Ishikawa (cell line): ENCODE data around the gene BCKDHA.
A peak's percentile ranks its signal among the peaks of the same experiment; 100 is the strongest.

Experiments
- CEBPB ChIP-seq: IDR thresholded peaks from 2 replicates; pipeline ENCODE4 v1.6.1; 2012
- CREB1 ChIP-seq: IDR thresholded peaks from 2 replicates; pipeline ENCODE4 v1.6.1; 2012; ENCODE audit warnings: low read depth
- EGR1 ChIP-seq: IDR thresholded peaks from 2 replicates; pipeline ENCODE4 v1.6.1; 2012
- EP300 ChIP-seq: IDR thresholded peaks from 2 replicates; pipeline ENCODE4 v1.6.1; 2012; ENCODE audit warnings: borderline replicate concordance
- FOXM1 ChIP-seq: IDR thresholded peaks from 2 replicates; pipeline ENCODE4 v1.6.1; 2012; ENCODE audit warnings: low read depth, borderline replicate concordance
- MAX ChIP-seq: IDR thresholded peaks from 2 replicates; pipeline ENCODE4 v1.6.1; 2012
- NFIC ChIP-seq: IDR thresholded peaks from 2 replicates; pipeline ENCODE4 v1.6.1; 2012
- RAD21 ChIP-seq: IDR thresholded peaks from 2 replicates; pipeline ENCODE4 v1.6.1; 2012; ENCODE audit warnings: low read depth
- REST ChIP-seq: IDR thresholded peaks from 2 replicates; pipeline ENCODE4 v1.6.1; 2012; ENCODE audit warnings: low read depth, mild to moderate bottlenecking
- TAF1 ChIP-seq: IDR thresholded peaks from 2 replicates; pipeline ENCODE4 v1.6.1; 2012; ENCODE audit warnings: low read depth, mild to moderate bottlenecking
- TCF12 ChIP-seq: IDR thresholded peaks from 2 replicates; pipeline ENCODE4 v1.6.1; 2012; ENCODE audit warnings: low read depth
- TEAD4 ChIP-seq: IDR thresholded peaks from 2 replicates; pipeline ENCODE4 v1.6.1; 2012
- USF1 ChIP-seq: IDR thresholded peaks from 2 replicates; pipeline ENCODE4 v1.6.1; 2012
- YY1 ChIP-seq: IDR thresholded peaks from 2 replicates; pipeline ENCODE4 v1.6.1; 2012; ENCODE audit warnings: low read depth
- ZBTB7A ChIP-seq: IDR thresholded peaks from 2 replicates; pipeline ENCODE4 v1.6.1; 2012; ENCODE audit warnings: low read depth

Gene BCKDHA

GRCh38 chr19:41428481-41428859 lies 30.9 kb downstream of the BCKDHA start:
- no peak for TF ChIP-seq CREB1
- TF ChIP-seq YY1: no peak
- no peak for TF ChIP-seq TCF12
- no peak for TF ChIP-seq ZBTB7A
- no peak for TF ChIP-seq RAD21
- TF ChIP-seq REST: no peak
- no peak for TF ChIP-seq NFIC
- TF ChIP-seq FOXM1: no peak
- no peak for TF ChIP-seq MAX
- no peak for TF ChIP-seq TEAD4
- TF ChIP-seq USF1: no peak
- TF ChIP-seq CEBPB: no peak
- TF ChIP-seq TAF1: no peak
- no peak for TF ChIP-seq EGR1
- no peak for TF ChIP-seq EP300

- TF ChIP-seq CREB1 (no peak), YY1 (no peak), EGR1 (no peak), TEAD4 (no peak), USF1 (no peak), TCF12 (no peak), FOXM1 (no peak)
These were observed 33.3 kb downstream of the BCKDHA start for GRCh38 chr19:41430922-41431321.

GRCh38 chr19:41431426-41432386 lies 34.1 kb downstream of the BCKDHA start:
- peak; percentile 26; the same call in 1 of the 2 replicates for TF ChIP-seq RAD21
- TF ChIP-seq CEBPB: no peak

GRCh38 chr19:41433171-41433570 lies 35.6 kb downstream of the BCKDHA start:
- TF ChIP-seq REST (no peak), TAF1 (no peak), ZBTB7A (no peak), FOXM1 (no peak), RAD21 (no peak), MAX (no peak), YY1 (no peak), CEBPB (no peak), EP300 (no peak), TEAD4 (no peak), EGR1 (no peak), TCF12 (no peak), USF1 (no peak), CREB1 (no peak), NFIC (no peak)

GRCh38 chr19:41434450-41434849 lies 36.8 kb downstream of the BCKDHA start:
- TF ChIP-seq TCF12 (no peak), USF1 (no peak), CEBPB (no peak), ZBTB7A (no peak), NFIC (no peak)
